Uterus (tissue), 2 donors: ENCODE results near the gene NOS1.

ENCODE experiments used
- CTCF ChIP-seq, 4 experiments: fragments of 200-600 bp in 2 of 4; fragments of 450-650 bp in 2 of 4; sonication (generic) in 2 of 4; IDR thresholded peaks; one replicate each; pipeline ENCODE4 v1.5.1; 2016 to 2019; ENCODE audit warnings: antibody characterized with exemption in 4 of 4, mild to moderate bottlenecking in 2 of 4, moderate library complexity in 1 of 4
- POLR2A ChIP-seq, 2 donors: fragments of 450-650 bp; IDR thresholded peaks; one replicate each; pipeline ENCODE4 v1.6.1; 2016; ENCODE audit warnings: antibody characterized with exemption in 2 of 2, mild to moderate bottlenecking in 1 of 2, moderate library complexity in 1 of 2

GRCh38 chr12:117309276-117309925, 52.0 kb downstream of the NOS1 start:
- TF ChIP-seq CTCF (IDR thresholded peaks at IDR 0.05) (no peak), POLR2A (IDR thresholded peaks at IDR 0.05) (no peak)
